HEK293T (cell line): ENCODE results near the gene HNRNPD.

Experiments used
- ELF4 ChIP-seq: fragments of 450-650 bp; IDR thresholded peaks from 2 replicates; pipeline ENCODE4 v1.6.1; 2017; ENCODE audit warnings: antibody characterized with exemption
- HDGF ChIP-seq: fragments of 450-650 bp; IDR thresholded peaks from 2 replicates; pipeline ENCODE4 v1.6.1; 2017; ENCODE audit warnings: antibody characterized with exemption, borderline replicate concordance
- TARDBP ChIP-seq: fragments of 450-650 bp; IDR thresholded peaks from 2 replicates; pipeline ENCODE4 v1.6.1; 2016

GRCh38 chr4:82380831-82381230 lies 7.0 kb upstream of the HNRNPD start:
- TF ChIP-seq TARDBP (no peak), HDGF (no peak), ELF4 (no peak)
